T-helper 1 cell treated with Interleukin-12 subunit alpha and Interleukin-12 subunit beta and Interleukin-4 antibody, amounts not matched to agents 30 ng/mL and 1 ng/mL, for 36 hours (primary cell): ENCODE measurements around the gene GAPDH. TPM values are rescaled to one million over a fixed set of nuclear protein-coding genes. Genes with fewer than 3 reads are reported as not detected.
"Not testable (repeated sequence)": the region's sequence is repeated elsewhere in the genome, so short reads cannot be mapped to it uniquely, and the experiment has no call there.

ENCODE experiments used
- intact Hi-C: fragments of 100-400 bp; cut with micrococcal nuclease; formaldehyde crosslinking; loops from one replicate; pipeline ENCODE4 v1.15.1; 2024
- total RNA-seq: library from RNA; stranded (reverse); gene quantifications from 2 replicates; pipeline ENCODE4 v1.2.3, GENCODE V29; 2022

Gene GAPDH
- total RNA-seq, 1 donor from 2014 or later = 3,817 TPM

GRCh38 chr12:6558014-6558760 lies 23.9 kb downstream of the GAPDH start:
- intact Hi-C loops = loop anchor here (1.0 to 5.0 kb wide), 3 partner anchors 135 to 221 kb away; partner anchors contain the start of gene PTMS

DNA sequence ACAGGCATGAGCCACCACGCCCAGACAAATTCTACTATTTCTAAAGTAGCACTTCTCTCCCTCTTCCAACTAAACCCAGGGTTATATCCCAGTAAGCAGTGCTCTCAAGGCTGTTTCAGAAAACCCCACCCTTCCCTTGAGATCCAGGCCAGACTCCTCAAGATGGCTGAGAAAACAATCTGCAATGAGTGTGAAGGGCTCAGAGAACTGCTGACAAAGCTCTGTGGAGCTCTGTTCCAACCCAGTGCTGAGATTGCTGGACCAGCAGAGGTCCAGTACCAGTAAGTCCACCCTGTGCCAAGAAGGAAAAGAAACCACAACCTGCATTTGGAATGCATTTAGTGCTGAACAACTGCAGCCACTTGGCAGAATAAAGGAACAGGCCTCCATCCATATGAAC lies 25.2 kb downstream of the GAPDH start:
- intact Hi-C loops = loop anchor here (5.0 kb wide), 2 partner anchors 208 to 222 kb away; partner anchors contain the start of gene PTMS

DNA sequence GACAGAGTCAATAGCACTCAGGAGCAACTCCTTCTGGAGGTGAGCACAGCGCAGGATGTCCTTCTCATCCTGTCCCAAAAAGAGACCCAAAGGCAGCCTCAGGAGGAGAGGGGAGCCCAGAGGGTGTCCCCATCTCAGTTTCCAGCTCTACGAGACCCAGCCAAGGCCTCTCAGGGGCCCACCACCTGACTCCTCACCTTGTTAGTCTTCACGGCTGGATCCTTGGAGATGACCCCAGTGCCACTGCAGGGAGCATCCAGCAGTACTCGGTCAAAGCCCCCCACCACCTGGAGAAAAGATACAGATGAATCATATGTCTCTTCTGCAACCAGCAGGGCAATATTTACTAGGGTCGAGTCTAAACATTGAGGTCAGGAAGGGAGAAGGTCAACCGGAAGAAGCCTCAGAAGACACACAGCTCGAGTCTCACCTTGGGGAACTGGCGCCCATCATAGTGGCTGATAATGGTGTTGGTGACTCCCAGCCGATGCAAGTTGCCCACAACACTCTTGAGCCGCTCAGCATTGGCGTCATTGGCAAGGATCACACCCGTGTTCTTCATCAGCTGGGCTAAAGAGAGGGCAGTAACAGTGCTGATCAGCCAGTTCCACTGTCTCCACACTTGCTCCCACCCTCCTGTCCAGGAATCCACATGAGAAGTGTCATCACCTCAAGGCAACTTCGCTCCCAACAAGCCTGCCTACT lies 26.3 kb downstream of the GAPDH start:
- intact Hi-C loops = no loop called here

GRCh38 chr12:6562881-6563280 lies 28.6 kb downstream of the GAPDH start:
- intact Hi-C loops = loop anchor here (1.0 kb wide), 1 partner anchor 121 kb away; no protein-coding TSS in a partner anchor

- intact Hi-C loops = loop anchor here (1.0 kb wide), 1 partner anchor 121 kb away; no protein-coding TSS in a partner anchor
Observed at GRCh38 chr12:6563448-6564050, 29.2 kb downstream of the GAPDH start.

DNA sequence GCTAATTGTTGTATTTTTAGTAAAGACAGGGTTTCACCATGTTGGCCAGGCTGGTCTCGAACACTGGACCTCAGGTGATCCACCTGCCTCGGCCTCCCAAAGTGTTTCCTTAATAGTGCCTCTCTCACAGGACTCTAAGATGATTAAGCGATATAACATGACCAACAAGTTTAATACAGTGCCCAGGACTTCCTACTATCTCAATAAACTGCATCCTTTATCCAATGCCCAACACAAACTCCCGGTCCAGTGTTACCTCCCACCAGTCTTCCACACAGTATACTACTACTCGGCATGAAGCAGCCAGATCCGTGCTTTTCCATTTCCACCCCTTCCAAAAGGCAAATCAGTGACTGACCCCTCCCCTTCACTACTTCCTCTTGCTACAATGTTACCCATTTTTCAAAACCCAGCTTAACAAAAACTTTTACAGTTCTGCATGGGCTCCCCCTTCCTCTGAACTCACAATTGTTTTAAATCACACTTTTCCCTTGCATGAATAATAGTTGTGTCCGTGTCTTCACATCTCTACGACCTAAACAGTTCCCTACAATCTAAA lies 32.9 kb downstream of the GAPDH start:
- intact Hi-C loops = no loop called here

GRCh38 chr12:6569312-6569711 lies 35.0 kb downstream of the GAPDH start:
- intact Hi-C loops = loop anchor here (2.0 kb wide), 2 partner anchors 35 to 259 kb away; partner anchors contain the start of genes GAPDH and P3H3

- intact Hi-C loops = loop anchor here (2.0 kb wide), 2 partner anchors 35 to 259 kb away; partner anchors contain the start of genes GAPDH and P3H3
Observed at GRCh38 chr12:6569786-6570185, 35.5 kb downstream of the GAPDH start.

- intact Hi-C loops = no loop called here
Observed at GRCh38 chr12:6570264-6570887, 36.1 kb downstream of the GAPDH start.

DNA sequence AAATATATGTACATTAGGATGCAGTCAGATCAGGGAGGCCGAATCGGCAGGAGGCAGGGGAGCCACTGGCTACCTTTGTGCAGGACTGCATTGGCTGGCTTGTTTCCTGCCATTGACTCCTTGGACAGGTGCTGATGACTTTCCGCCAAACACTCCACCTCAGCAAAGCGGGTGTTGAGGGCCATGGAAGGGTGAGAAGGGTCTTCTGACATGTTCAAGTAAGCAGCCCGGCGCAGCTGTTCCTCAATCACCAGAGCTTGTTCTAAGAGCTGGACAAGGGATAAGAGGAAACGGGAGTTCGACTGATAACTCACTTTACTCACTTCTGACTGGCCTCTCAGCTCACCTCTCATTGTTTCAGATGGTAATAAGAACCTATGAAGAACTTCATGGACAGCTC lies 38.7 kb downstream of the GAPDH start:
- intact Hi-C loops = no loop called here

- intact Hi-C loops = no loop called here
Observed at GRCh38 chr12:6574576-6575295, 40.4 kb downstream of the GAPDH start.

GRCh38 chr12:6575648-6576047 lies 41.3 kb downstream of the GAPDH start:
- intact Hi-C loops = no loop called here

GRCh38 chr12:6582196-6582595 lies 47.9 kb downstream of the GAPDH start:
- intact Hi-C loops = no loop called here

DNA sequence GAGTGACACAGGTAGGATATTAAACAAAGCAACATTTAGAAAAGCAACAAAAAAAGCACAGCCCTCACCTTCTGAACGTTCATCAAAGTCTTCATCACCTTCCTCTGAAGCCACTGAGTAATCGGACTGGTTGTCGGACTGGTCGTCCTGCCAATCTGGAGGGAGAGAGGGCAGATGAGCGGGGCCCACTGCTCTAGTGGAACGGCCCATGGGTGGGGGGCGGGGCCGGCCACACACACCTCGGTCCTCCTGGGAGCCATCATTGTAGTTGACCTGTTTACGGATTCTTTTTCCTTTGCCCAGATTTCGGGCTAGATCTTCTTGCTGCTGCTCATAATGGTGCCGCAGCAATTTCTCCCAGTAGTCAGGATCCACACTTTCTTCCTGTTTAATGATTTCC lies 48.6 kb downstream of the GAPDH start:
- intact Hi-C loops = no loop called here

- intact Hi-C loops = no loop called here
Observed at GRCh38 chr12:6584293-6584692, 50.0 kb downstream of the GAPDH start.

DNA sequence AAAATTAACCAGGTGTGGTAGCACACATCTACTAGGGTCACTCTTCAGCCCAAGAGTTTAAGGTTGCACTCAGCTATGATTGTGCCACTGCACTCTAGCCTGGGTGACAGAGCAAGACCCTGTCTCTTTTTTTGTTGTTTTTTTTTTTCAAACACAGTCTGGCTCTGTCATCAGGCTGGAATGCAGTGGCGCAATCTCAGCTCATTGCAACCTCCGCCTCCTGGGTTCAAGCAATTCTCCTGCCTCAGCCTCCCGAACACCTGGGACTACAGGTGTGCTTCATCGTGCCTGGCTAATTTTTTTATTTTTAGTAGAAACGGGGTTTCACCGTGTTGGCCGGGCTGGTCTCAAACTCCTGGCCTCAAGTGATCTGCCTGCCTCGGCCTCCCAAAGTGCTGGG lies 52.3 kb downstream of the GAPDH start:
- intact Hi-C loops = not testable (repeated sequence)
